Measurements from ENCODE around the gene LYPD6B.

DNA sequence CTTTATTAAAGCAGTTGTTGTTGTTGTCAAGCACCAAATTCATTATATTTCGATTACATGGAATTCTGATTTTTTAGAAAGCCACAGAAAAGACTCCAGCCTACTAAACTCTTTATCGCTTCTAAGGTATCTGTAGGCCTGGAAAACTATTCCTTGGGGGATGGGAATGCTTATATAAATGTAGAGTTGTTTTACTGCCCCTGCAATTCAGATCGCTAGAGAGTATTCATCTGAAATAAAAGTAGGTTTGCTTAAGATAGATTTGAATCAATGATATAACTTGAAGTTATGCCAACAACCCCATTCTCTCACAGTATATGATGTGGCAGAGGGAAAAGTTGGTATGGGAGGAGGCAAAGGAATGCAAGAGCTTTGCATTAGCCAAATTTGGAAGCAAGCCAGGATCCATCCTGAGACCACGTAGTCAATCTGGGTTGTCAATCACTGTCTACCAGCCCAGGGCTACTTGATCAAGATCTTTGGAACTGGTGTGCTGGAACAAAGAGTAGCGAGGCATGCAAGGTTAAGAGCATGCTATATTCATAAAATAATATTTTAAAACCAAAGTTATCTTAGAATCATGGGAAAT, 95.9 kb downstream of the LYPD6B start:
- no peak for TF ChIP-seq ZNF24 (IDR thresholded peaks at IDR 0.05)
- TF ChIP-seq, protein P1, sequence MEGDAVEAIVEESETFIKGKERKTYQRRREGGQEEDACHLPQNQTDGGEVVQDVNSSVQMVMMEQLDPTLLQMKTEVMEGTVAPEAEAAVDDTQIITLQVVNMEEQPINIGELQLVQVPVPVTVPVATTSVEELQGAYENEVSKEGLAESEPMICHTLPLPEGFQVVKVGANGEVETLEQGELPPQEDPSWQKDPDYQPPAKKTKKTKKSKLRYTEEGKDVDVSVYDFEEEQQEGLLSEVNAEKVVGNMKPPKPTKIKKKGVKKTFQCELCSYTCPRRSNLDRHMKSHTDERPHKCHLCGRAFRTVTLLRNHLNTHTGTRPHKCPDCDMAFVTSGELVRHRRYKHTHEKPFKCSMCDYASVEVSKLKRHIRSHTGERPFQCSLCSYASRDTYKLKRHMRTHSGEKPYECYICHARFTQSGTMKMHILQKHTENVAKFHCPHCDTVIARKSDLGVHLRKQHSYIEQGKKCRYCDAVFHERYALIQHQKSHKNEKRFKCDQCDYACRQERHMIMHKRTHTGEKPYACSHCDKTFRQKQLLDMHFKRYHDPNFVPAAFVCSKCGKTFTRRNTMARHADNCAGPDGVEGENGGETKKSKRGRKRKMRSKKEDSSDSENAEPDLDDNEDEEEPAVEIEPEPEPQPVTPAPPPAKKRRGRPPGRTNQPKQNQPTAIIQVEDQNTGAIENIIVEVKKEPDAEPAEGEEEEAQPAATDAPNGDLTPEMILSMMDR (IDR thresholded peaks at IDR 0.05 in 2 of 3, conservative IDR thresholded peaks at IDR 0.05 in 1 of 3; ENCODE audit: control insufficient read depth in 2 of 3, extremely low read depth in 1 of 3, insufficient read depth in 1 of 3, low read depth in 3 of 3, low read length in 3 of 3): no peak
- no peak for TF ChIP-seq CHD2 (IDR thresholded peaks at IDR 0.05; ENCODE audit: borderline replicate concordance, low read depth, low read length)
- TF ChIP-seq RFX5 (IDR thresholded peaks at IDR 0.05; ENCODE audit: low read depth, low read length): no peak
- TF ChIP-seq, protein P2, sequence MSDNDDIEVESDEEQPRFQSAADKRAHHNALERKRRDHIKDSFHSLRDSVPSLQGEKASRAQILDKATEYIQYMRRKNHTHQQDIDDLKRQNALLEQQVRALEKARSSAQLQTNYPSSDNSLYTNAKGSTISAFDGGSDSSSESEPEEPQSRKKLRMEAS (IDR thresholded peaks at IDR 0.05; ENCODE audit: low read depth, low read length): no peak
- no peak for TF ChIP-seq POLR2A (IDR thresholded peaks at IDR 0.05; ENCODE audit: low read depth, low read length)
